ENCODE measurements around the gene PSMD3.
A peak's percentile ranks its signal among the peaks of the same experiment; 100 is the strongest.

PSMD3 gene

GRCh38 chr17:39955726-39956225, 24.8 kb upstream of the PSMD3 start:
- no peak for DNase-seq (ENCODE audit: low read depth in 1 of 2, low spot score in 1 of 2)

GRCh38 chr17:39960524-39961041, 20.0 kb upstream of the PSMD3 start:
- DNase-seq (ENCODE audit: low read depth in 1 of 2, low spot score in 1 of 2): no peak

- DNase-seq (ENCODE audit: low read depth in 1 of 2, low spot score in 1 of 2): no peak
These were observed 17.9 kb upstream of the PSMD3 start, which contains the start of gene GSDMA for GRCh38 chr17:39962642-39963220. TSS of gene GSDMA (plus strand) at chr17:39963004. CDS start at chr17:39965688, 2,684 bp downstream.

- DNase-seq (ENCODE audit: low read depth in 1 of 2, low spot score in 1 of 2): no peak
These were observed 16.8 kb upstream of the PSMD3 start for GRCh38 chr17:39963829-39964228.

- DNase-seq (ENCODE audit: low read depth in 1 of 2, low spot score in 1 of 2): no peak
These were observed 15.4 kb upstream of the PSMD3 start for GRCh38 chr17:39965017-39965699.

- DNase-seq (ENCODE audit: low read depth in 1 of 2, low spot score in 1 of 2): no peak
These were observed 13.8 kb upstream of the PSMD3 start for GRCh38 chr17:39966771-39967170.

GRCh38 chr17:39968761-39969160, 11.8 kb upstream of the PSMD3 start:
- DNase-seq (ENCODE audit: low read depth in 1 of 2, low spot score in 1 of 2): no peak

GRCh38 chr17:39969375-39969774, 11.2 kb upstream of the PSMD3 start:
- DNase-seq (ENCODE audit: low read depth in 1 of 2, low spot score in 1 of 2): no peak

- DNase-seq (ENCODE audit: low read depth in 1 of 2, low spot score in 1 of 2): no peak
These were observed 10.4 kb upstream of the PSMD3 start for GRCh38 chr17:39970157-39970692.

- no peak for DNase-seq (ENCODE audit: low read depth in 1 of 2, low spot score in 1 of 2)
These were observed 9.5 kb upstream of the PSMD3 start for GRCh38 chr17:39971076-39971603.

- DNase-seq (ENCODE audit: low read depth in 1 of 2, low spot score in 1 of 2): no peak
These were observed 8.3 kb upstream of the PSMD3 start for GRCh38 chr17:39972271-39972670.

- no peak for DNase-seq (ENCODE audit: low read depth in 1 of 2, low spot score in 1 of 2)
These were observed 7.1 kb upstream of the PSMD3 start for GRCh38 chr17:39973496-39973895.

- no peak for DNase-seq (ENCODE audit: low read depth in 1 of 2, low spot score in 1 of 2)
These were observed 6.2 kb upstream of the PSMD3 start for GRCh38 chr17:39974433-39974832.

- DNase-seq (ENCODE audit: low read depth in 1 of 2, low spot score in 1 of 2): no peak
These were observed 4.8 kb upstream of the PSMD3 start for GRCh38 chr17:39975801-39976200.

GRCh38 chr17:39979016-39979670, 1.5 kb upstream of the PSMD3 start:
- no peak for DNase-seq (ENCODE audit: low read depth in 1 of 2, low spot score in 1 of 2)

GRCh38 chr17:39979893-39980350, 685 bp upstream of the PSMD3 start:
- DNase-seq (ENCODE audit: low read depth in 1 of 2, low spot score in 1 of 2): peak in 1 of 2 donors; percentile 9

GRCh38 chr17:39981207-39981741, 667 bp downstream of the PSMD3 start:
- no peak for DNase-seq (ENCODE audit: low read depth in 1 of 2, low spot score in 1 of 2)

GRCh38 chr17:39981766-39982375, 1.3 kb downstream of the PSMD3 start:
- no peak for DNase-seq (ENCODE audit: low read depth in 1 of 2, low spot score in 1 of 2)

- DNase-seq (ENCODE audit: low read depth in 1 of 2, low spot score in 1 of 2): no peak
These were observed 7.7 kb downstream of the PSMD3 start for GRCh38 chr17:39988206-39988810.

GRCh38 chr17:39994448-39994847, 13.8 kb downstream of the PSMD3 start:
- no peak for DNase-seq (ENCODE audit: low read depth in 1 of 2, low spot score in 1 of 2)

All from activated CD4-positive, alpha-beta T cell treated with anti-CD3 and anti-CD28 coated beads, Interleukin-2, amount 50 U/mL, for 24 hours (primary cell).